AG20443 (cell line): ENCODE results near the gene ZSWIM3.
"Not testable (repeated sequence)": the region's sequence is repeated elsewhere in the genome, so short reads cannot be mapped to it uniquely, and the experiment has no call there.

Source experiments
- DNase-seq: peaks from one replicate; pipeline ENCODE4 v3.0.0; 2012; ENCODE audit warnings: low spot score, mixed read lengths

ZSWIM3 gene

GRCh38 chr20:45857114-45857881 lies at the start of gene ZSWIM3, which contains the start of gene ACOT8:
Gene ZSWIM3 (plus strand): TSS chr20:45857614. CDS start chr20:45857826, 212 bp downstream.
Gene ACOT8 (minus strand): TSS chr20:45857392. CDS start chr20:45857315, 77 bp downstream.
- peak; percentile 100 for DNase-seq

DNA sequence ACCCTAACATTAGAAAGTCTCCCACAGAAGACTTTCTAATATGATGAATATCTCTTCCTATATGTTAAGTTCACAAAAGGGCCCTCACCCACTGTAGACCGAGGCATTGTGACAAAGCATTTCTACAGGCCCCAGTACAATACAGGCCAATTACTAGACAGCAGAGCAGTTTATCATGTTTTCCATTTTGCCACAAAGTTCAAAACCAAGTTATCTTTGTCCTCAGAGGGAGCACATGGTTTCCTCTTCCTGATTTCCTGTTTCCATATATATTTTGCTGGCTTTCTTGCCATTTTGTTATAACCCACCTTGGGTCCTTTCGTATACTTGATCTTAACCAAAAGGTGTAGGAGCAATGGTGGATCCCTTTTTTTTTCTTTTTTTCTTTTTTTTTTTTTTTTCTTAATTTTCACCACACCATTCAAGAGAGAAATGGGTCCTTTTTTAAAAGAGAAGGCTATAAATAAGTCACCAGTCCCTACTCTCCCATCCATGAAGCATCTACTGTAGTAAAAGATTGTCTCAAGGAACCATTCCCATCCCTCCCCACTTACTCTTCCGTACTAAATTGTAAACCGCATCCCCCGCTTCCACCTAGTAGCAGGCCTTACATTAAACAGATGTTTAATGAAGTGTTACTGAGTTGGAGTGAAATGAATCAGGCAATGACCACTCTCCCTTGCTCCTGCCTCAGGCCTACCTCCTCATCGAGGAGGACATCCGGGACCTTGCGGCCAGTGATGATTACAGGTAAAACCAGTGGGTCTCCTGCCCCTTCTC lies 47.0 kb upstream of the ZSWIM3 start:
- no peak for DNase-seq

GRCh38 chr20:45812157-45813005 lies 45.0 kb upstream of the ZSWIM3 start, which contains the start of gene UBE2C:
Gene UBE2C (plus strand): TSS chr20:45812644. CDS start chr20:45812696, 52 bp downstream.
- peak; percentile 98 for DNase-seq

DNA sequence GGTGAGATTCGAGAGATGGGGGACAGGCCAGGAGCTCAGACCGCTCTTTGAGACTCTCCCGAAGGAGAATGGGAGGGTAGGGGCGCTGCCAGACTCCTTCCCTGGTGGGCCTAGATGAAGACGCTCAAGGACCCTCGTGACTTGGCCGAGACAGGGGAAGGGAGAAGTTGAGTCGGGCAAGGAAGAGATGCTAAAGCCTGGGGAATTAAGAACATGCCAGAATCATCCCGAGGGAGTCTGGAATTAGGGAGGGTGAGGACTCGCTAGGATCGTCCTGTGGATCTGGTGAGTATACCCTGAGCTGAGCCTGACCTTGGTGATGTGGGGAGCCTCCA lies 44.4 kb upstream of the ZSWIM3 start:
- DNase-seq = no peak

GRCh38 chr20:45813489-45813888 lies 43.9 kb upstream of the ZSWIM3 start:
- no peak for DNase-seq

DNA sequence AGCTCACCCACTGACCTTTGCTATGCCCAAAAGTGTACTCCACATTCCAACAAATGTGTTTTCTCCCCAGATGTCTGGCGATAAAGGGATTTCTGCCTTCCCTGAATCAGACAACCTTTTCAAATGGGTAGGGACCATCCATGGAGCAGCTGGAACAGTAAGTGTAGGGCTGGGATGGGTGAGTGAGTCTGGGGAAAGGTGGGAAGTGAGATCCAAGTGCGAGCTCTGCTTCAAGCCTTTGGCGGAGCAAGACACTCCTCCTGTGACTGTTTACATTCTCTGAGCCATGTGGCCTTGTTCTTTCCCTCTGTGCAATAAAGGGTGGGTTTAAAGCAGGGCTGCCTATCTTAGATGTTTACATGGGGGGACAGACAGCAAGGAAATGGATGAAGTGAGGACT lies 43.1 kb upstream of the ZSWIM3 start:
- DNase-seq = no peak

GRCh38 chr20:45816951-45817350 lies 40.5 kb upstream of the ZSWIM3 start:
- DNase-seq = no peak

DNA sequence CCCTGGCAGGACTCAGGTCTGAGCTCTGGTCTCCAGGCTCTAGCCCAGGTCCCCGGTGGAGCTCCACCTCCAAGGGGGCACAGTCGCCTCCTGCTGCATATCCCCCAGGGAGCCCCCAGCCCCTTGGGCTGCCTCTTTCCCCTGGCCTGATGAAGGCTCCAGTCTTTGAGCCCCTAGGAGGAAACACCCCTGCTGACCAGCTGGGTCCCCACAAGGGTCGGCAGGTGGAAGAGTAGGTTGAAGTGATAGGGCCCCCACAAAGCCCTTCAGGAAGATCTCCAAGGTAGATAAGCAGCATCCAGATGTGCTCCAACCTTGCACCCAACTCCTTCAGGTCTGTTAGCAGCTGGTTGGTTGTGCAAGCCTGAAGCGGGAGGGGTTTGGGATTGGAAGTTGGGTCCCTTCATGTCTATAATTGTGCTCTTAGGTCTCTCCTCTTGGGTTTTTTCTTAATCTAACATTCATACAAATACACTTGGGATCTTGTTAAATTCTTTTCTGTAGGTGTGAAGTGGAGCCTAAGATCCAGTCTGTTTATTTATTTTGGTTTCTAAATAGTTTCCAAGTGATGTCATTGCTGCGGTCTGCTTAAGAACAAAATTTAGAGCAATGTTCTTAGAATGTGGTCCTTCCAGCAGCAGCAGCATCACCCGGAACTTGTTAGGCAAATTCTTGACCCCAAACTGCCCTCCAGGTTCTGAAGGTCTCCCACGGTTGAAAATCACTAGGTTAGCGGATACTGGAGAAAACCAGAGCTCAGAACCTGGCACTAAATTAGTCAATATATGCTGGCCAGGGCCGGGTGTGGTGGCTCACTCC lies 39.8 kb upstream of the ZSWIM3 start:
- peak; percentile 72 for DNase-seq

GRCh38 chr20:45818239-45818638 lies 39.2 kb upstream of the ZSWIM3 start:
- DNase-seq = no peak

DNA sequence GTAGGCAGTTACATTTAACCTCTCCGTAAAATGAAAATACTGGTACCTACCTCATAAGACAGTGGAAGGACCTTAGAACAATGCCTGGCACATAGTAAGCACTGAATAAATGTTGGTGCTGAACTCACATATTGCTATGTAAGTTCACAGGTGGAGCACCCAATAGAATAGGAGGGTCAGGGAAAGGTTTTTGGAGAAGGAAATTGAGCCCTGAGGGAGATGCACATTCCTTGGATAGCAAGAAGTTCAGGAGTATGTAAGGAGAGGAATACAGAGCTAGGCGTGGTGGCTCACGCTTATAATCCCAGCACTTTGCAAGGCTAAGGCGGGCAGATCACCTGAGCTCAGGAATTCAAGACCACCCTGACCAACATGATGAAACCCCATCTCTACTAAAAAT lies 37.9 kb upstream of the ZSWIM3 start:
- DNase-seq = no peak

GRCh38 chr20:45821947-45822346 lies 35.5 kb upstream of the ZSWIM3 start:
- DNase-seq = no peak

DNA sequence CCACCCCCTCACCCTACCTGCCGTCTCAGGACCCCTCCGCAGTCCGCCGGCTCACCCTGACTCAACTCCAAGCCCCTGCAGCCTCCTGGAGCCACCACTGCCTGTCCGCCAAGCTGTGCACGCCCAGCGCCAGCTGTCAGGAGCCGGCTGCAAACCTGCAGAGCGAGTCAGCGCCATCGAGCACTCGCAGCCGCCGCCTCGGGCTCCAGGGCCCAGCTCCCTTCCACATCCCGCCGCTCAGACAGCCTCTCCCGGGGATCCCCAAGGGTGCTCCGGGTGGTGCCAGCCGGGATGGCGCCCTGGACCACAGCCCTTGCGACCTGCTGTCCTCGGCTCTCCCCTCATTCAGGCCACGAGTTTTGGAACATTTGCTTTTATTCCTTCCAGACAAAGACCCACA lies 34.6 kb upstream of the ZSWIM3 start:
- DNase-seq = peak; percentile 39

DNA sequence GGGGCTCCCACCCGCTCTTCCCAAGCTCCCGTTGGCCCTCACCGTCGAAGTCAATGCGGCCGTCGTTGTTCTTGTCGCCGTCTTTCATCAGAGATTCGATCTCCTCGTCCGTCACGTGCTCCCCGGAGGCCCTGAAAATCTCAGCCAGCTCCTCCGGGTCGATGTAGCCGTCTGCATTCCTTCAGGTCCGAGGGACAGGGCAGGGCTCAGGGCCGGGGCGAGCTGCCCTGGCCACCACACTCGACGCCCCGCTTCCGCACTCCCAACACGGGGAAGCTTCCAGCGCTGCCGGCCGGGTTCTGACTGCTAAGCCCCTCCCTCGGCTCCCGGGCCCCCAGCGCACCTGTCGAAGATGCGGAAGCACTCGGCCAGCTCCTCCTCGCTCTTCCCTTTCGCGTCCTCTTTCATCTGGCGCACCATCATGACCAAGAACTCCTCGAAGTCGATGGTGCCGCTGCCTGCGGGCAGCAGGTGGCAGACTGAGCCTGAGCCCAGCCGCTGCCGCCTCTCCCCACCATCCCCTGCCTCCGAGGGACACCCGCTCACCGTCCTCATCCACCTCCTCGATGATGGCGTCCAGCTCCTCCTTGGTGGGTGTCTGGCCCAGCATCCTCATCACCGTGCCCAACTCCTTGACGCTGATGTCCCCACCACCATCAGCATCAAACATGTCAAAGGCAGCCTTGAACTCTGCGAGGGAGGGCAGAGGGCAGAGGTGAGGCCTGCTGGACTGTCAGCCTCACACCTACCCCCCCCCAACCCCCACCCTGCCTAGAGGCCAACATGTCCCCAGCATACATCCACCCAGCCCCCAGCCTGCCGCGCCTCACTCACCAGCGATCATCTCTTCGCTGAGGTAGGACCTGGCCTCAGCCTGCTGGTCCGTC lies 33.2 kb upstream of the ZSWIM3 start:
- DNase-seq = peak; percentile 58

DNA sequence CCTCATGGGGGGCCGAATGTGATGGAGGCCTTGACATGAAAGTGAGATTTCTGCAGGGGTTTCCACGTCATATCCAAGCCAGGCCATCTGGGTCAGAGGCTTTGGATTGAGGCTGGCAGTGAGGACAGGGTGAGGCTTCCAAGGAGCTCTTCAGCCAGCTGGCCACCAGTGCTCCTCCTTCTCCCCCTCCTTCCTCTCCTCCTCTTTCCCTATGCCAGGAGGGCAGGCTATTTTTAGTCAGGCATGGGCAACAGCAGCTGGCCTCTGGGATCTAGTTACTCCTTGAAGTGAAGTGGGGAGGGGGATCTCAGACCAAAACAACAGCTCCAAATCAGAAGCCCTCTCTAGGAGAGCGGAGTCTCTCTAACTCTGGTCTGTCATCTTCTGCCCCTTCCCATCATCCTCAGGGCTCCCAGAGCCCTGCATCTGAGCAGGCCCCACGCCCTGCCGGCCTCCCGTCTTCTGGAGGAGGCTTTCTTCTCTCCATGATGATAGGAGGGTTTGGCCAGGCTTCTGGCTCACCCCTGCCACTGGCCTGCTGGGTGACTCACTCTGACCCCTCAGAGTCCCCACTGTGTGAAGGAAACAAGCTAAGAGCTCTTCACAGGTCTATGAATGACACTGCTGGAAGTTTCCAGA lies 30.9 kb upstream of the ZSWIM3 start:
- DNase-seq = peak; percentile 58

DNA sequence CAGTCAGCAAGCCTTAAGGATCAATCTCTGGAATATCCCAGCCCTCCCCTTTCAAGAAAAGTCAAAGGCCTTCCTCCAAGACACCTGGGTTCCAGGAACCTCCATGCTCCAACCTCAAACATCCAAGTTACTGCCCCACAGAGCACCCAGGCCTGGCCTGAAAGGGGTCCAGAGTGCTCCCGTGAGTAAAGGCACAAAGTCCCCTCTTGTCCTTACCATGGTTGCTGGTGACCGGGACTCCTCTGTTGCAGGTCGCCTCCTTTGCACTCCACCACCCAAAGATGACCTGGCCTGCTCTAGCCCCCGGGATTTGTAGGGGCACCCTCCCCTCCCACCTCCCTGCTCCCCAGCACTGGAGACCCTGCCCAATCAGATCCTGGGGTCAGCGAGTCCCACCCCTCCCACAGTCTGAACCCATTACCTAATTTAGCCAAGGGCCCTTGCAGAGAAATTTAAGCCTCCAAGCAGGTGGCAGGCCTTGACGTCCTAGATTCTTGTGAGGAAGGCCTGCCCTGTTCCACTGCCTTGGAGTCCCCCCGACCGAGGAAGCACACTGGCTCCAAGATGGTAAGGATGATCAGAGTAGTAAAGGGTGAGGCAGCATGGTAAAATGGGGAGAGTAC lies 30.3 kb upstream of the ZSWIM3 start, which contains the start of gene TNNC2:
TNNC2 (minus strand) TSS at position 283 of the 623 bp plus-strand sequence; CDS start at position 219, 64 bp downstream.
- no peak for DNase-seq

GRCh38 chr20:45827712-45828111 lies 29.7 kb upstream of the ZSWIM3 start:
- DNase-seq = no peak

DNA sequence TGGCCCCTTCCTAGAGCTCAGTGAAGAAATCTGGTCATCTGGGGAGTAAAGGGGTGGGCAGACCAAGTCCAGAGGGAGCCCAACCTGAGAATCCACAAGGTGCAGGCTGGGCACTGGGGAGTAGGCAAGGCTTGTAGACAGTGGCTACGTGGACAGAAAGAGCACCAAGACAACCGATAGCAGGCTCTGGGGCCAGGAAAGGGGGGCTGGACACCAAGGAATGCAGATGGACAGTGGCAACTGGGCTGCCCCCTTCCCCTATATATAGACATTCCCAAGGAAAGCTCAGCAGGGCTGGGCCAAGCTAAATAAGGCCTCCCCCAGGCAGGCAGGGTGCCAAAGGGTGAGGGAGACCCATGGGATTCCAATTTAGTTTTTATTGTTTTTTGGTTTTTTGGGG lies 28.8 kb upstream of the ZSWIM3 start:
- DNase-seq = no peak

DNA sequence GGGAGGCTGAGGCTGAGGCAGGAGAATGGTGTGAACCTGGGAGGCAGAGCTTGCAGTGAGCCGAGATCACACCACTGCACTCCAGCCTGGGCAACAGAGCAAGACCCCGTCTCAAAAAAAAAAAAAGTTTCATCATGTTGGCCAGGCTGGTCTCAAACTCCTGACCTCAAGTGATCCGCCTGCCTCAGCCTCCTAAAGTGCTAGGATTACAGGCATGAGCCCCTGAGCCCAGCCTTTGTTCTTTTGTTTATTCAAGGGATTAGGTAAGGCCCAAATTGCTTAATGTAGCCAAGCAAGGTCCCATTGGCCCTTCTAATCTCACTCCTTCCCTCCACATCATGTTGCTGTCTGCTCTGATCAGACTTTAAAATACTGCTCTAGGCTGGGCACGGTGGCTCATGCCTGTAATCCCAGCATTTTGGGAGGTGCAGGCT lies 27.7 kb upstream of the ZSWIM3 start:
- DNase-seq = not testable (repeated sequence)

DNA sequence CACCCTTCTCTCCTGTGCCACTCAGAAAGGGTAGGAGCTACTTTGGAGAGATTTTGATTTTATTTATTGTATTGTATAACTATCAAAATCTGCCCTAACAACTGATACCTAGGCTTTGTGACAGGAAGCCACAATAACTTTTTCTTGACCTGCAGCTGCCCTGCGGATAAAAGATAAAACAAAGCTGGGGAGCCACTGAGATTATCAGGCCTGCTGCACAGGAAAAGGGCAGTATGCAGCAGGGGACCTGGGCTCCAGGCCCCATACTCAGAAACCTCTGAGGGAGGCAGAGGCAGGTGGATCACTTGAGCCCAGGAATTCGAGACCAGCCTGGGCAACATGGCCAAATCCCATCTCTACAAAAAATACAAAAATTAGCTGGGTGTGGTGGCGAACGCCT lies 24.8 kb upstream of the ZSWIM3 start:
- DNase-seq = no peak
